ENCODE measurements around the gene CPEB1.
"Not testable (repeated sequence)": the region's sequence is repeated elsewhere in the genome, so short reads cannot be mapped to it uniquely, and the experiment has no call there.

CPEB1 gene

DNA sequence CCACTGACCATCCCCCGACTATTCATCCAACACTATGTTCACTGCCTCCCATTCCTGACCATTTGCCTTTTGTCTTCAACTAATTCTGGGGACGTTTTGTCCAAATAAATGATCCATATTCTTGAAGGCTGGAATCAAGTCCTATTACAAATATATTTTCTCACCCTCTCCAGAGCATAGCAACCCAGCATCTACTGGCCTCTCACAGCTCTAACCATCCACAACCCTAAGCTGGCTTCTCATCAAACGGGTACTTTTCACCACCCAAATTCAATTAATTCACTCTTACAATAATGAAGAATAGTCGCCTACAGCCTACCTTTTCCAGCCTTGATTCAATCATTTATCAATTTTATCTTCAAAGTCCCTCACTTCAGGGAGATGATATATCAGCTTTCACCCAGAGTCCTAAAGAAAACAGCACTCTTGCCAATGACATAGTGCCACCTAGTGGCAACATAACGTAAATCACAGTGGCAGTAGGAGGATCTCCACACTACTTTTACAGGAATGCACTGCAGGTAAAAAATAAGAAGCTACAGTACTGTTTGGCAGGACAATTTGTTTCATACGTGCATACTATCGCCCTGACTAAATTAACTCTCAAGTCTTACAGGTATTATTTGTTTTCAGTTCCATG, 144.3 kb downstream of the CPEB1 start:
- peak; percentile 55 for DNase-seq

DNA sequence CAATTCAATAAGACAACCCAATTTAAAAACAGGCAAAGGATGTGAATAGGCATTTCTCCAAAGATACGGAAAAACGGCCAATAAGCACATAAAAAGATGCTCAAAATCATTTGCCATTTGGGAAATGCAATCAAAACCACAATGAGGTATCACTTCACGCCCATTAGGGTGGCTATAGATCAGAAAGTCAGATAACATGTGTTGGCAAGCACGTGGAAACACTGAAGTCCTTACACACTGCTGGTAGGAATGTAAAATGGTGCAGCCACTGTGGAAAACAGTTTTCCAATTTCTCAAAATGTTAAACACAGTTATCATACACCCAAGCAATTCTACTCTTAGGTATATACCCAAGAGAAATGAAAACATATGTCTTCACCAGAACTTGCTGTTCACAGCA, 146.4 kb downstream of the CPEB1 start:
- DNase-seq = not testable (repeated sequence)

DNA sequence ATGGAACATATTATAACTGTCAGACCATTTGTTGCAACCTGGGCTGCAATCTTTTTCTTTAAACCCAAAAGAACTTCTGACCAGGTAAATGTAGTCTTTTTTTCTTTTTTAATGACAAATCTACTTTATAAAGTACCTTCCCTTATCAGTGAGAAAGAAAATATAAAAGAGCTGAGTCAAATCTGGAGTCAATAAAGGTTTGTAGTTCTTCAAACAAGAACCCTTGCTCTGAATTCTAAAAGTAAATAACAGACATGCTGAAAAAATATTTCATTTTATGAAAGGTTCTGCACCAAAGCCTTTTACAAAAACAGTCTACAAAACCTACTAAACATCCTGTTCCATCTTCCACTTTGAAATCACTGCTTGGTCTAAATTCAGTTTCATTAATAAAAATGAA, 149.2 kb downstream of the CPEB1 start:
- not testable (repeated sequence) for DNase-seq

Measured in CD4-positive, alpha-beta T cell treated with Interleukin-10 for 1 hour (primary cell).